ENCODE measurements around the gene SLC25A26.

The SLC25A26 gene

GRCh38 chr3:66399529-66400232 lies 178.9 kb downstream of the SLC25A26 start:
- DNase-seq, result no peak

- DNase-seq, result no peak
These were observed 179.8 kb downstream of the SLC25A26 start for GRCh38 chr3:66400411-66401156.

DNA sequence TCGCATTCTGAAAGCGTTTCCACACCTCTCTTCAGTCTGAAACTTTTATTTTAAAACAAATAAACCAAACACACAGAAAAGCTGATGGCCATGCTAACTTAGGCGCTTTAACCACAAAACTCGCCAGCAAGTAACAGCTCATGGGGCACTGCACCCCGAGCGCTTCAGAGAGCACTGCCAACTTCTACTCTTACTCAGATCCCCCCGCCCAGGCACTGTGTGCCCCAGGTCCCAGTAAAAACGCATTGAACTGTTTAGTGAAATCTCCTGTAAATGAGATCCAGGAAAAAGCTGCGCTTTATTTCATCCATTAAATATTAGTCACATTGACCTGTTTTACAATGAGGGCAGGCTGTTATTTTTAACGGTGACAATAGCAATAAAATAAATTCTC lies 180.4 kb downstream of the SLC25A26 start:
- no peak for DNase-seq

DNA sequence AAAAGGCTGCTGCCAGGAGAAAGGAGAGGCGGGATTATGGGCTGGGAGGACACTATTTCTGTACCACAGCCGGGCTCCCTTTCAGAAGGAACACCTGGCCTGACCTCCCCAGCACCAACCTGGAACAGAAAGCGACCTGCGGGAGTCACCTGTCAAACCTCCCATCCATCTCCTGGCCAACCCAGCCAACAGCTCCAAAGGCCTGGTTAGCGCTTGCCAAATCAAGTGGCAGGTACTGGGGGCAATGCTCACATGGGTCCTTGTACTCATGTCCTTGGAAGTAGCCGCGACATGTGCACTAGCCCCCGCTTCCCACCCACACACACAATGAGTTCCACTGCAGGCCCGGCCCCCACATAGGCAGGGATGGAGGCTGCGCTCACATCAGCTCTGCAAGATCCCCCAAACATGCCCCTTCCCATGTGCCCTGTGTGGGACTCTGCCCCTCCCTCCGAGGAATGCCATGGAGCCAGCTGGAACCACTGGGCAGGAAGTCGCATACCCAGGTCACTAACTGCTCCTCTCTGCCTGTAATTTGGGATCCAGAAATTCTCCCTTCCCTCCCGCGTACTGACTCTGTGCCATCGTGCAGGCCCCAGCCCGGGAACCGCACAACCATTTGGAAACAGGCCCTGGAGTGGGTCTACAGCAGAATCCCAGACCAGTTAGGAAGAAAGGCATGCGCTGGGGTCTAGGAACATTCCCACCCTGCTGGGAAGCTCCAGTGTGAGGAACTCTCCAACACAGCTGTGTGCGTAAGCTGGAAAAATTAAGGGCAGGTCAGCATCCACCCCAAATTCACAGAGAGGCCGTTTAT lies 181.1 kb downstream of the SLC25A26 start:
- no peak for DNase-seq

- DNase-seq, result no peak
These were observed 181.9 kb downstream of the SLC25A26 start for GRCh38 chr3:66402596-66403290.

GRCh38 chr3:66403323-66403990 lies 182.7 kb downstream of the SLC25A26 start:
- DNase-seq, result no peak

DNA sequence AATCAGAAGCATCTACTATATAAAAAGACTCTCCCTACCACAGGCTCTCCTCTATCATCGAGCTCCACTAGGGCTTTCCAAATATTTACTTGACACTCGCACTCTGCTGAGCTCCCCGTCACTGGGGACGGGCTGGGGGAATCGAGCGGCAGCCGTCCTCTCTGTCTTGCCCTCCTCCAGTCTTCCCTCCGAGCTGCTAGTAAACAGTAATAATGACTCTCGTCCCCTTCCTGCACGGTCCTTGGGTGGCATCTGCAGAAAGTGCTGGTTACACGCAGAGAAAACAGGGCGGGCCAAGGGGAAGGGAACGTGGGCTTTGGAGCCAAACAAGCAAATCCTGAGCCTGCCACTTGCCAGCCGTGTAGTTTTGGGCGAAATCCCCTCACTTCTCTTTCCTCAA lies 183.4 kb downstream of the SLC25A26 start:
- no peak for DNase-seq

DNA sequence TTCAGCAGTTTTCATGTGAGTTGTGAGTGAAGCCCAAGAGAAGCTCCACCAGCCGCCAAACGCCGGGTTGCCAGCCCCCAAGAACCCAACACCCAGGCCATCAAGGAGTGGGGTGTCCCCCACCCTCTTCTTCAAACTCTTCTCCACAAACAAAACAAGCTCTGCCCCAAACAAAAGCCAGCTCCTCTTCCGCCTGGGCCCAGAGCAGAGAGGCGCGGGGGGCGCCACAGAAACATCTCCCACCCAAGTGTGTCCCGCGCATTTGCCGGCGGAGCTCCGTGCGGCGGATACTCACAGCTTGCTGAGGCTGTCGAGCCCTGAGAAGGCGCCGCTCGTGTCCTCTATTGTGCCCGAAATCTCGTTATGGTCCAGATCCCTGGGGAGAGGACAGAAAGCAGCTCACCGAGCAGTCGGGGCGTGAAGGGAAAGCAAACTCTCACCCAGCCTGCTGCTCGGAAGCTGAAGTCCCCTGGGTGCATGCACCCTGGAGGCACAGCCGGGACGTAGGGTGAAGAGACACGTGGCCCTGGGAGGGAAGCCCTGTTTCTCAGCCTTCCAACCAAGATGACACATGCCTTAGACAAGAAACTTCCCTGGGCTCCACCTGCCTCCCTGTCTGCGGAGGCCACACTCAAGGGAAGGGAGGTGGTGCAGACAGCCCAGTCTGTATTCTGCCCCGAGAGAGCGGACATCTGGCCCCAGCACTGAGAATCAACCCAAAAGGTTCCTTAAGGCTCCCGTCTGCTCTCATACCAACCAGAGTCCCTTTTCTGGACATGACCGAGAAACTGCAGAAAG lies 184.3 kb downstream of the SLC25A26 start:
- no peak for DNase-seq

GRCh38 chr3:66405701-66406091 lies 184.9 kb downstream of the SLC25A26 start:
- DNase-seq, result no peak

- no peak for DNase-seq
These were observed 185.4 kb downstream of the SLC25A26 start for GRCh38 chr3:66406163-66406562.

DNA sequence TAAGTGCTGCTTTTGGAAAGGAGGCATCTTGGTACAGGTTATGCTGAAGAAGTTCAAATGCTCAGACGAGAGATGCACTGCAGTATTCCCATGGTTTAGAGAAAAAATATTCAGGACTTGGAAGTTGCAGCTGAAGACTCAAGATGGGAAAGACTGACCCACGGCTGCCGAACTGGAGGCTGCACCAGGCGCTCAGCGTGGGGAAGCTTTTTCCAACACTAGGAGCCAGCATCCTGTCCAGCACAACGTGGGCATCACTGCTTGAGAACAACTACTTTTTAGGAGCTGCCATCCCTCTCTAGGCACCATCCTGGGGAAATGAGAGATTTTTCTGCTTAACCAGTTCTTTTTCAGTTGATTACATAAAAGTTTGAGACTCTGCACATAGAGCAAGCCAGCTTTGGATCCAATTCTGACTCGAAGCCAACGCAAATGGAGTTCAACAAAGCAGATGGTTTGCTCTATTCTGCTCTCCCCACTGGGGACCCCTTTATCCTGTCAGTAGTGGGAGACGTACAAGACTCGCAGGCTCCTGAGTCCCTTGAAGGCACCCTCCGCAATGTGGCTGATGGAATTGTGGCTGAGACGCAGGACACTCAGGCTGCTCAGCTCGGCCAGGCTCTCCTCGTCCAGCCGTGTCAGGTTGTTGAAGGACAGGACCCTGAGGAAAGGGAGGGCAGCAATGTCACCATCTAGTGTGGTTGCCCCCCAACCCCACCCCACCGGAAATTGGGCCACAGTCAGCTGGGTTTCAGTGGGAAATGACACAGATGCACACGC lies 186.2 kb downstream of the SLC25A26 start:
- no peak for DNase-seq

- DNase-seq, result peak; percentile 87 to 89
These were observed 186.9 kb downstream of the SLC25A26 start for GRCh38 chr3:66407611-66408218.

DNA sequence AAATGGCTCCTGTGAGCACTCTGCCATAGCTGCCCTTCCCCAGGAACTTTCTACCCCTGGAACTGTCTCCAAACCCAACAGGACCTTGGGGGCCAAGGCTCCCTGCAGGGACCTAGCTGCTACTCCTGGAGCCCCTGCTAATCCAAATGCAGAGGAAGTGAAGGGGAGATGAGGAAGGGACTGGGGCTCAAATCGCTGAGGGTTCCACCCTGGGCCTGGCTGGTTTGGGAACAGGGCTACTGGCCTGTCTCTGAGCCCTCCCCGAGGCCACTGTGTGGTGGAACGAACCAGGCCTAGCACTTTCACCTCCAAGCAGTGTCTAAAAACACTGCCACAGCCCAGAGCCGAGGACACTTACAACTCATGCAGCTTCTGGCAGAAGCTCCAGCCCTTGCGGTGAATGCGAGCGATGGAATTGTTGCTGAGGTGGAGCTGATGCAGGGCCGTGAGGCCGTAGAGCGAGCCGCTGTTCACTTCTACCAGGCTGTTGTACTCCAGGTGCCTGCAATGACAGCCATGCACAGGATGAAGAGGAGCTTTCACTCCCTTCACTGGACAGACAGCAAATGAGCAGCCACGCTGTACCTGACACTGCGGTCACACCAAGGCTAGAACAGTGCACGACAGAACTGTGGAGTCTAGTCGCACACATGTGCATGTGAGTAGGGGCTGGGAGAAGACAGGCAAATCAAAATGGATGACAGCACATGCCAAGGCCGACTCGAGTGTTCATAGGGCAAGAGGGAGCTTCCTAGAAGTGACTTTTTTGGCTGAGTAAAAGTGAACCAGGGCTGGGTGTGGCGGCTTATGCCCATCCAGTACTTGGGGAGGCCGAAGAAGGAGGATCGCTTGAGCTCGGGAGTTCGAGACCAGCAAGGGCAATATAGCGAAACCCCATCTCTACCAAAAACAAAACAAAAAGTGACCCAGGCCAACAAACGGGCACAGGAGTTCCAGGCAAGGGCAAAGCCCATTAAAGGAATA lies 189.3 kb downstream of the SLC25A26 start:
- DNase-seq, result no peak

DNA sequence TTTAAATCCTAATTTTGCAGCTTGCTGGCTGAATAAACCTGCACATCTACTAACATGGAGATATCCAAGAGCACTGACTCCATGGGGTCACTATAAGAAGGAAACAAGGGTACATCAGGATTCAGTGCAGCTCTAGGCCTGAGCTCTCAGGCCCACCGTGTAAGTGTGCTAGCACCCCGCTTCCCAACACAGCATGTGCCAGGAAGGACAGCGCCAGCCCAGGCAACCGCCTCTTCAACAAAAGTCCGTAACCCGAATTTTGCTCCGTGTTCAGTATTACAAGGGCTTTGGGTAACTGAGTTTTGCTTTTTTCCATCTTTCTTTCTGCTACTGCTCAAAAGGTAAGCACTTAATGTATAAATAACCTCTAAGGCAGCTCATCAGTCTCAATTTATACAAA lies 190.2 kb downstream of the SLC25A26 start:
- DNase-seq, result no peak

- DNase-seq, result no peak
These were observed 190.7 kb downstream of the SLC25A26 start for GRCh38 chr3:66411474-66411873.

DNA sequence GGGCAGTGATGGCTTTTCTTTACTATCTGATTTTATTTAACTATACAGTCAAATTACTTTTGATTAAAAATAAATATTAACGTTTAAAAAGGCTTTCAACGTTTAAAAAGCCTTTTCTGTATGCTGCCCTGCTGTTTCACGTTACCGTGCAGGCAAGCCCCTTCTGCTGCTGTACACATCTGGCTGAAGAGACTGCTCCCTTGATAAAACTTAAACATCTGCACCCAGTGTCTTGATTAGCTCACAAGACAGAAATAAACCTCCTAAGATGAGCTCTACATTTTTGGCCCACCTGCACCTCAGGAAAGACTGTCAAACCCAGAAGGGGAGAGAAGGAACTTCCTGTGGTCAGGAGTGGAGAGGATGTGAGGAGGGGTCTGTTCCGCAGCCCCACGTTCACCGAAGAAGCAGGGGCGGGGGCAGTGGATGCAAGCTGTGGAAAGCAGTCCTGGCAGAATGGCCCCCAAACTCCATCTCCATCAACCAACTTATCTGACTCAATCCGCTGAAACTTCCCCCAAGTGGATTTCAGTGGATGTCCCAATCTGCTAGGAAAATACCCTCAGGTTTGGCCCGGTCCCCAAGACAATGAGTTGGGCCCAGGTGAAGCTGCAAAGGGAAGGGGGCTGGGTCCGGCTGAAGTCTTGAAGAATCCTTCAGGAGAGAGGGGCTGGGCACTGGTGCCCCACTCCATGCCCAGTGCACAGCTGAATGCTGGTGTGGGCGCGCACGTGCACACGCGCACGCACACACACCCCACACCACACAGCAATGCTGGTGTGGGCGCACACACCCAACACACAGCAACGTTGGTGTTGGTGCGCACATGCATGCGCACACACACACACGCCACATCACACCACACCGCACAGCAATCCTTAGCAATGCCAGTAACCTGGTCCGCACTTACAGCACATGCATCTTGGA lies 191.4 kb downstream of the SLC25A26 start:
- DNase-seq, result no peak

DNA sequence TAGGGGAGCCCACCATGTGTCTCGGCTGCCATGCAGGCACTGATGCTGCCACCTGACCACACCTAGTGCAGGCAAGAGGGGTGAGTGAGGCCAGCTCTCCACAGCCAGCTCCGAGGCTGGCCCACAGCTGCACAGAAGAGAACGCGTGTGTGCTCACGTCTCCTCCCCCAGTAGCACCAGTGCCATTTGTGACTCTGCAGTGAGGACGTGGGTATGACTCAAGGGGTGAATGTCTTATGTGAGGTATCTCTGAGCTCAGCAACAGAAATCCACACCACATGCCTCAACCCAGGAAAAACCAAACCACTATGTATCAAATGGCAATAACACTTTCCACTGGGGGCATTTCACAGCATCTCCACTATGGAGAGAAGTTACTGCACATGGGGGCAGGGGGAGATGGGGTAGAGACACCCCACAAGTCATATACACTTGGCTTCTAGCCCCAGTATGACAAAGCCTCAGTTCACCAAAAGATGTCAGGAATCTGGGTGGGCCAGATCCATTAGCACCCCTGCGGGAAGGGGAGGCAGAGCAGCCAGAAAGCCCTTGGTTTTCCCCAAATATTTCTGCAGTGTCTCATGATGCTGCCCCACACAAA lies 192.4 kb downstream of the SLC25A26 start:
- no peak for DNase-seq

Data from activated T-cell treated with anti-CD3 and anti-CD28 coated beads, Interleukin-2, amount 50 U/mL, for 48 hours (primary cell).